Measurements from ENCODE around the gene IGSF3.

Gene IGSF3

DNA sequence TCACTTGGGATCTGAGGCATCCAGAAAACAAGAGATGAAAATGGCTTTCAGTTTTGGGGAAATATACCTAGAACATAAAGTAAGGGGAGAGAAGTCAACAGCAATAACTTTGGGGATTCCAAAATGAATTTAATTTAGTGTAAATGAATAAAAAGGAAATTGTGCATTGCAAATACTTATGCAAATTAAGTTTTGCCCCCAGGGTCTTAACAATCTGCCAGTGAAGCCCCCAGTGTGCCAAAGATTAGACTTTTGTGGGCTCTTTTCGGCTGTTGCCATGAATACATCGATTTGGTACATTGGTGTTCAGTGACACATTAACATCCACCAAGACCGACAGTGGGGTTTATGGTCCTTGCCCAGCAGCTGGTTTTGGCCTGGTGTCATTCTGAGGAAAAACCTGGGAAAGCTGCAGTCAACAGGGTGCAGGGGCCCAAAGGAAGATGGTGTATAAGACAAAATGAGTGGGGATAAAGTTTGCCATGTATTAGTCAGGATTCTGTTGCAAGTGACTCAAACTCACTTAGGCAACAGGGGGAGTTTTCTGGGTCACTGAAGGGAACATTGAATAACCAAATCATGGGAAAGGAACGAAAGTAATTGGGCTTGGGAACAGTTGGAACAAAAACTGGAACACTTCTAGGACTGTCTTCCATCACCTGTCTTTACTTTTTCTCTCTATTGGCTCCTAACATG is 30.2 kb upstream of the IGSF3 start:
- Mint-ChIP-seq H3K27ac (no peak overlapping the region), H3K9me3 (no peaks in the 10 kb centered on the region), H3K36me3 (ENCODE audit: low read depth) (no peaks in the 10 kb centered on the region), H3K4me1 (no peaks in the 10 kb centered on the region), H3K4me3 (no peak overlapping the region), H3K27me3 (no peaks in the 10 kb centered on the region)
- no peak for DNase-seq
- ATAC-seq = no peak

DNA sequence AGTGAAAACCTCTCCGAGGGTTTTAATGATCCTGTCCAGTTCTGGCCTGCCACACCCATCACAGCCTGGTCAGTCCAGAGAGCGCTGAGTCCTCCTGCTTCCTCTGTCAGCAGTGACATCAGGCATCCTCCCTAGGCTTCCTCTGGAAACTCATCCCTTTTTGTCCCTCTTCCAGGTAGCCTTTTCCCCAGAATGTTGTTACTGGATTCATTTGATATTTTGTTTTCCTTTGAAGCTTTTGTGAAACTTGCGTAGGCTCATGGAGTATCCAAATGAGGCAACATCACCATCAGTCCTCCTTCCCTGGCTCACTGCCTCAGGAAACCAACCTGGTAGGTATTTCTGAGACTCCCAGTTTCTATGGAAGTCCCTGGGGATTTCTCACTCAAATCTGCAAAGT is 27.0 kb upstream of the IGSF3 start:
- H3K27ac Mint-ChIP-seq = no peak overlapping the region
- DNase-seq (no peak), ATAC-seq (no peak)
- no peaks in the 10 kb centered on the region for H3K27me3 Mint-ChIP-seq
- no peaks in the 10 kb centered on the region for H3K4me1 Mint-ChIP-seq
- no peaks in the 10 kb centered on the region for H3K9me3 Mint-ChIP-seq
- H3K36me3 Mint-ChIP-seq (ENCODE audit: low read depth) = no peaks in the 10 kb centered on the region
- no peak overlapping the region for H3K4me3 Mint-ChIP-seq

DNA sequence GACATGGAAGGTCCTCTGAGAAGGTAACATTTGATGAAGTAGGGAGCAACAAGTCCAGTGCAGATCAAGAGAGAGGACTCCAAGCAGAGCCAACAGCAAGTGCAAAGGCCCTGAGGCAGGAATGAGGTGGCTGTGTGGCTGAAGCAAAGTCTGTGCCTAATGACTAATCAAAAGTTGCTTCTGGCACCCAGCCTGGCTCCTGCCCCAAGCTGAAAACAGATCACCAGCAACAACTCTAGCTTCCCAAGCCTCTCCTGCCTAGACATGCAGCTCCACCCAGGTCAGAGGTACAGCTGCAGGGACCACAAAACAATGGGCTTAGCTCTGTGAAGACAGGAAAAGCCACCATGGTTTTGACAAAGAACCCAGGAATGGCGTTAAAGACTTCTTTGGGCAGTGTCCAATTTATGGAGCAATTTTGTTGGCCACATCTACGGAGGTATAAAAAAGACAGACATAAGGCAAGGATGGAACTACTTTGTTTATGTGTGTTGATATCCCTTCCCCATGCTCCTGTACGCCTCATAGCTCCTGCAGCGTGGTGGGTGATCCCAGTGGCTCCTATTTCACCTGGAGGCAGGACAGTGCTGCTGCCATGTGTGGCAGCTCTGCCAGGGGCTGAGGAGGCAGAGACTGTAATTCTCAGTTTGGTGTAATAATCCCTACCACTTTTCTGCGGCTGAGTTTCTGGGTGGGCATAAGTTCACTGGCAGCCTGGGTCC is 26.4 kb upstream of the IGSF3 start:
- no peak overlapping the region for H3K4me3 Mint-ChIP-seq
- no peaks in the 10 kb centered on the region for H3K27me3 Mint-ChIP-seq
- H3K4me1 Mint-ChIP-seq = no peaks in the 10 kb centered on the region
- ATAC-seq (no peak), DNase-seq (no peak)
- no peaks in the 10 kb centered on the region for H3K9me3 Mint-ChIP-seq
- no peak overlapping the region for H3K27ac Mint-ChIP-seq
- H3K36me3 Mint-ChIP-seq (ENCODE audit: low read depth) = no peaks in the 10 kb centered on the region

DNA sequence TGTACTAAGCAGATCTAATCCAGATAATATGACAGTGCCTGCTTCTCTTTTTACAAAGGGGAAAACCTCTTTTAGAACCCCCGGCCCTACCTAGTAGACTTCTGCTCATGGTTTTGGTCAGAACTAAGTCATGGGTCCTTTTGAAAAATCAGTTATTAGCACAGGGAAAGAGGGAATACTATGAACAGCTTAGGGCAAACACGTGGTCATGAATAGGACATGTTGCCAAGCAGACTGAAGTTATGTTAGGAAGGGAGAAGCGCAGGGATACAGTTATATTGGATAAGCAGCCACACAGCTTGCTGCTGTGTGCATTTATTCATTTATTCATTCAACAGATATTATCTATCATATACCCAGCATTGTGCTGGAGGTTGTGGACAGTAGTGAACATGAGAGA is 25.3 kb upstream of the IGSF3 start:
- H3K27ac Mint-ChIP-seq = no peak overlapping the region
- no peak for DNase-seq
- H3K36me3 Mint-ChIP-seq (ENCODE audit: low read depth) = no peaks in the 10 kb centered on the region
- no peak overlapping the region for H3K4me3 Mint-ChIP-seq
- no peaks in the 10 kb centered on the region for H3K9me3 Mint-ChIP-seq
- no peaks in the 10 kb centered on the region for H3K4me1 Mint-ChIP-seq
- no peak for ATAC-seq
- H3K27me3 Mint-ChIP-seq = no peaks in the 10 kb centered on the region

DNA sequence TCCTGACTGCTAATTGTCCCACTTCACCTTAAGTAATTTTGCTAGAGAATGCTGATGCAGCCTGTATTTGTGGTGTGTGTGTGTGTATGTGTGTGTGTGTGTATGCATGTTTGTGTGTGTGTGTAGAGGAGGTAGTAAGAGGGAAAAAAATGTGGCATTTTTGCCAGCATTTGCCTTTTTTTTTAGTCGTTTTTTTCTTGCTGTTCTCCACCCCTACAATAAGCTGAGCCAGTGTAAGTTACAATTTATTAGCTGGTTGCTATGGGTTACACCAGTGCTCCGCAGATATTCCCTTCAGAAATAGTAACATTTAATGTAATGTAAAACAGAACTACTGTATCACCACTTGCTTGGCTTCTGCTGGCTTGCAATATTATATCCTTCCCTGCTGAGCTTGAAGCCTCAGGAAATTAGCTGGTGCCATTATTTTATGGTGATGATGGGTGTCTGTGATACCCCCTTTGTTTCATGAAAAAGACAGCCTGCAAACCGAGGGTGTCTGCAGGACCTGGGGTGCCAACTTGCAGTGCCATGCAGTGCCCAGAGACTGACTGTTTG is 23.4 kb upstream of the IGSF3 start:
- no peaks in the 10 kb centered on the region for H3K36me3 Mint-ChIP-seq (ENCODE audit: low read depth)
- H3K27ac Mint-ChIP-seq = no peak overlapping the region
- H3K4me1 Mint-ChIP-seq = no peaks in the 10 kb centered on the region
- H3K9me3 Mint-ChIP-seq = no peaks in the 10 kb centered on the region
- DNase-seq (no peak), ATAC-seq (no peak)
- H3K4me3 Mint-ChIP-seq = no peak overlapping the region
- H3K27me3 Mint-ChIP-seq = no peaks in the 10 kb centered on the region

DNA sequence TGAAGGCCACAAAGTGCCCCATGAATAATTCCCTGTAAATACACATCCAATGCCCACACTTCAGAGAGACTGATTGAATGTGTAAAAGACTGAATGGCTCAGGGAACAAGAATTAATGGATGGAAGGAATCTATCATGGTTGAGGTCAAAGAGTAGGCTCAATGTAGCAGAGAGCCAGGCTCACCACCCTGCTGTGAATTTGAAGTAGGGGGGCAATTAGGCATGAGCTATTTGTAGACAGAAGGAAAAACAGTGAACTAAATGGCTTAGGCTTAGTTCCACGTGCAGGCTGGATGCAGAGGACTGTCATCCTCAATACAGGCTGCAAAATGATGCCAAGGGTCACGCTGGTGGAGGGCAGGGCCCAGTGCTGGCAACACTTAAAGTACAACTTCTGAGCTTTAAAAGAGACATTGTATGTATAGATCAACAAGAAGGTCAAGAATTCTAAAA is 22.9 kb upstream of the IGSF3 start:
- H3K4me1 Mint-ChIP-seq = no peaks in the 10 kb centered on the region
- no peaks in the 10 kb centered on the region for H3K9me3 Mint-ChIP-seq
- H3K27me3 Mint-ChIP-seq = no peaks in the 10 kb centered on the region
- H3K4me3 Mint-ChIP-seq = no peak overlapping the region
- no peaks in the 10 kb centered on the region for H3K36me3 Mint-ChIP-seq (ENCODE audit: low read depth)
- no peak for DNase-seq
- no peak overlapping the region for H3K27ac Mint-ChIP-seq
- ATAC-seq = no peak

DNA sequence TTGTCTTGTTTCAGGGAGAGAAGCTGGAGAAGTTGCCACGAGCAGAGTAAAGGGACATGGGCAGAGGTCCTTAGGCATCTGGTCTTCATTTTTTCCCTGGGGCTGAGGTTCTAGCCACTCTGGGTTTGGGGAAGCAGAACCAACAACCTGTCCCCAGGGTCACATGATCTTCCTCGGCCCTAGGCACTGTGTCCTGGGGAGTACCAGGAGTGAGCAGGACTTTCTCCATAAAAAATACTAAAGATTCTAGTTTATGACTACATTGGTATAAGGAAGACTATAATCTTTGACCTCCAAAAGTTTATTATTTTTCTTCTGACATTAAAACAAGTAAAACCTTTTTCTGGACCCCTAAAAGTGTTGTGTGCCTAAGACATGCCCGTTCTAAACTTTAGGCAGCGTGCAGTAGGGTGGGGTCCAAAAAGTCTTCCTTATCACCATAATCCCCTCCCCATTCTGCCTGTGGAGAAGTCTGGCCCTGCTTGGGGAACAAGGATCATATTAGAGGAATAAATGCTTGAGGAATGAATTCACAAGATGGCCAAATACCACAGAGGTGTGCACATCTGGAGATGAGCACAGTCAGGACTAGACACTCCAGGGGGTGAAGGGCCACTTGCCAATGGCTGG is 19.3 kb upstream of the IGSF3 start:
- H3K27me3 Mint-ChIP-seq = no peaks in the 10 kb centered on the region
- no peak overlapping the region for H3K27ac Mint-ChIP-seq
- H3K9me3 Mint-ChIP-seq = no peaks in the 10 kb centered on the region
- no peaks in the 10 kb centered on the region for H3K4me1 Mint-ChIP-seq
- H3K4me3 Mint-ChIP-seq = no peak overlapping the region
- DNase-seq = no peak
- no peak for ATAC-seq
- H3K36me3 Mint-ChIP-seq (ENCODE audit: low read depth) = no peaks in the 10 kb centered on the region

DNA sequence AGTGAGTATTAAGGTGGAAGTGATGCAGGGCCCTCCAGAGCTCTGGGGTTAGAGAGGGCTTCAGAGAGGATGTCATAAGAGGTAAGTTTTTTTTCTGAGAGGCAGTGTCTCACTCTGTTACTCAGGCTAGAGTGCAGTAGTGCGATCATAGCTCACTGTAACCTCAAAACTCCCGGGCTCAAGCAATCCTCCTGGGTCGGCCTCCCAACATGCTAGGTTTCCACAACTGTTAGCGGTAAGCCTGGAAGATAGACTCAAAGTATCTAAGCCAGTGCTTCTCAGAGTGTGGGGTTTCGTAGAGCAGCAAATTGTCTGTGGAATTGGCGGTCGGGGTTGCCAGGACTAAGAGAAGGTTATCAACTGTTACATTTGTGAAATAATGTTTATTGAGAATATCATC is 18.6 kb upstream of the IGSF3 start:
- H3K27me3 Mint-ChIP-seq = no peaks in the 10 kb centered on the region
- H3K9me3 Mint-ChIP-seq = no peaks in the 10 kb centered on the region
- H3K27ac Mint-ChIP-seq = no peak overlapping the region
- no peak for ATAC-seq
- H3K4me3 Mint-ChIP-seq = no peak overlapping the region
- no peak for DNase-seq
- H3K4me1 Mint-ChIP-seq = no peaks in the 10 kb centered on the region
- H3K36me3 Mint-ChIP-seq (ENCODE audit: low read depth) = no peaks in the 10 kb centered on the region

DNA sequence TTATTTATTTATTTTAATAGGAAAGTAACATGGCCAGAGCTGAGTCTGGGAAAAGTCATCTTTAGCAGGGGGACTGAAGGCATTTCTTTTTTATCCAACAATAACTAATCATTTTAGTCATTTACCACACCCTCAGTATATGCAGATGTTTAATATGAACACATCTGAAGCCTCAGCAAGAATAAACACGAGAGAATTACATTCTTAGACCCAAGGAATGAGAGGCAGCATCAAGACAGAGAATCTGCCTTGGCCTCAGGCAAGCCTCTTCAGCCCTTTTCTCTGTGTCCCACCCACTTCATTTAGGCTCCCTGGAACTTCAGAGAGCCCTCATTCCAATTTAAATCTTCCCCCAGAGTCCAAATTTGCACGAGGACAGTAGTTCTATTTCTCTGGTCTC is 17.0 kb upstream of the IGSF3 start:
- Mint-ChIP-seq H3K36me3 (ENCODE audit: low read depth) (no peaks in the 10 kb centered on the region), H3K27ac (no peak overlapping the region), H3K9me3 (no peaks in the 10 kb centered on the region)

DNA sequence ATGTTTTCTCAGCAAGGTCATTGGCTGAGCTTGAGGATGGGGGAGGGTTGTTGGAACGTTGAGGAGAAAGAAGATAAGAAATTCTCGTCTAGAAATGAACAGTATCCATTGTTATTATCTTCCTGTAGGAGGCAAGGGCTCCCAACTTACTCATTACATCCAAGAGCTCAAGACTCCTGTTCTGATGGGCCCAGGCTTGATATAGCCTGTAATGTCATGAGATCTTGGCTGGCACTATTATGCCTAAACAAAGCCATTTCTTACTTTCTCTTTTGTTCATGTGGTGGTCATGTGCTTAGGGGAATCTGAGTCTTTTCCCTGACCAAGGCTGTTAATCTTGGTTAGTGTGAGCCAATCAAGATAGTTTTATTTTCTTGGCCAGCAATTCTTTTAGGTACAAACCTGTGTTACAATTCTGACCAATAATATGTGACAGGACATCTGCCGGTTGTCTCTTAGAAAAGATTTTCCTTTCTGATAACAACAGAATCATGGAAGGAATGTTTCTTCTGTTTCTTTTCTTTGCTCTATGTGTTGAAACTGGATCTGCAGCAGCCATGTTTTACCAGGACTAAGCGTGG is 15.2 kb upstream of the IGSF3 start:
- peaks cover 4% of the 10 kb centered on the region for H3K27me3 Mint-ChIP-seq
- ATAC-seq (no peak), DNase-seq (no peak)
- no peaks in the 10 kb centered on the region for H3K4me1 Mint-ChIP-seq
- H3K36me3 Mint-ChIP-seq (ENCODE audit: low read depth) = no peaks in the 10 kb centered on the region
- no peaks in the 10 kb centered on the region for H3K9me3 Mint-ChIP-seq
- H3K27ac Mint-ChIP-seq = no peak overlapping the region
- H3K4me3 Mint-ChIP-seq = no peak overlapping the region

More for the DNA sequence above, 17.0 kb upstream of the IGSF3 start:
- ATAC-seq (no peak), DNase-seq (no peak)
- Mint-ChIP-seq H3K4me3 (no peak overlapping the region), H3K4me1 (no peaks in the 10 kb centered on the region), H3K27me3 (no peaks in the 10 kb centered on the region)

DNA sequence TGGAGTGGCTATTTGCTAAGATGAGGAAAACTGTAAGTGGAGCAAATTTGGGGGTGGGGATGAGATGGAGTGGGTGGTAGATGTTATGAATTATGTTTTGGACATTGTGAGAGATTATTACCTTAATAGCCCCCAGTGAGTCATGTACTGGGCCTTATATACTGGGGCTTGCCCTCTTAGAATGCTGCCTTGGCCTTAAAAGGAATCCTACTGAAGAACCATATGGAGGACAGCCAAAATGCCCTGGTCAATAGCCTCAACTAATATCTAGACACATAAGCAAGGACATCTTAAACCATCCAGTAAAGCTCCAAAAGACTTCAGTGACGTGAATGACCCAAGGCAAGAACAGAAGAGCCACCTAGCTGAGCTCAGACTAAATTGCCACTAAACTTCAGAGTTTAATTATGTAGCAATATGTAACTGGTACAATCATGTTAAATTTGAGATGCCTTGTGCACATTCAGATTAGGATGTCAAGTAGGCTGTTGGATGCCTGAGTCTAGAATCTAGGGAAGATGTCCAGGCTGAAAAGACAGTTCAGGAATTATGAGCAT is 13.9 kb upstream of the IGSF3 start:
- Mint-ChIP-seq H3K9me3 (no peaks in the 10 kb centered on the region), H3K4me3 (no peak overlapping the region), H3K27me3 (peaks cover 4% of the 10 kb centered on the region), H3K27ac (no peak overlapping the region), H3K4me1 (no peaks in the 10 kb centered on the region), H3K36me3 (ENCODE audit: low read depth) (no peaks in the 10 kb centered on the region)
- DNase-seq = no peak
- no peak for ATAC-seq

DNA sequence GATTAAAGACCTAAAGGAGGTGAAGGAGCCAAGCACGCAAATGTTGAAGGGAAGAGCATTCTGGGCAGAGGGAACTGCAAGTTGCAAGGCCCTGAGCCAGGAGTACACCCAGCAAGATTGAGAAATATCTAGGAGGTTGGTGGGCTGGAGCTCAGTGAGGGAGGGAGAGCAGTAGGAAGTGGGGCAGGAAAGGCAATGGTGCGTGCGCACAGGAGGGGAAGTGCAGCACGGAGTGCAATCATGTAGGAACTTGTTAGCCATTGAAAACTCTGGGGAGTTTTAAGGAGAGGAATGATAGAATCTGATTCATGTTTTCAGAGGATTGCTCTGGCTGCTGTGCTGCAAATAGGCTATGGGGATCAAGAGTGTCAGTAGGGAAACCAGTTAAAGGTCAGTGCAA is 13.2 kb upstream of the IGSF3 start:
- H3K4me3 Mint-ChIP-seq = no peak overlapping the region
- no peaks in the 10 kb centered on the region for H3K4me1 Mint-ChIP-seq
- no peaks in the 10 kb centered on the region for H3K36me3 Mint-ChIP-seq (ENCODE audit: low read depth)

DNA sequence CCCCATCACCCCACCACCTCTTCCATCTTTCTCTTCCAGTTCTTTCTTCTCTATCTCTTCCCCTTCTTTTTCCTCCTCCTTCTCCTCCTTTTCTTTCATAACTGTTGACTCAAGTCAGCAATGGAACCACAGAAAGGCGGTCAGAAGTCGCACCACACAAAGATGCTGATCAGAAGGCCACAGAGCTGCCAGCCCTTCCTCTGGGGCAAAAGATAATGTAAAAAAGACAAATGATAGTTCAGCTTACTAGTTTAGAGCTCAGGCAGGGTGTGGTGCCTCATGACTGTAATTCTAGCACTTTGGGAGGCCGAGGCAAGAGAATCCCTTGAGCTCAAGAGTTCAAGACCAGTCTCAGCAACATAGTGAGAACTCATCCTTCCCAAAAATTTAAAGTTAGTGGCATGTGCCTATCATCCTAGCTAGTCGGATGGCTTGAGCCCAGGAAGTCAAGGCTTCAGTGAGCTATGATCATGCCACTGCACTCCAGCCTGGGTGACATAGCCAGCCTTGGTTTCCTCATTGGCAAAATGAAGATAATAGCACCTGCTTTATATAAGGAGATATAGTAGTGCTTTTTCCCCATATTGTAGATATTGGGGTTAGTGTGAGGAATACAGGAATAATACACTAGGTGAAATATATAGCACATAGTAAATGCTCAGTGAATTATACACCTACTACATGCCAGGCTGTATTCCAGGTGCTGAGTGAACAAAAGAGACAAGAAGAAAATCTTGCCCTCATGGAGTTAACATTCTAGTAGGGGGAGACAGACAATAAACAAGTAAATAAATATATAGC is 12.5 kb upstream of the IGSF3 start:
- H3K27me3 Mint-ChIP-seq = peaks cover 10% of the 10 kb centered on the region
- H3K27ac Mint-ChIP-seq = no peak overlapping the region

More for the DNA sequence above, 13.2 kb upstream of the IGSF3 start:
- DNase-seq (no peak), ATAC-seq (no peak)
- Mint-ChIP-seq H3K27me3 (peaks cover 8% of the 10 kb centered on the region), H3K27ac (no peak overlapping the region), H3K9me3 (no peaks in the 10 kb centered on the region)

More for the DNA sequence above, 12.5 kb upstream of the IGSF3 start:
- no peak for DNase-seq
- no peak overlapping the region for H3K4me3 Mint-ChIP-seq
- no peaks in the 10 kb centered on the region for H3K36me3 Mint-ChIP-seq (ENCODE audit: low read depth)
- H3K9me3 Mint-ChIP-seq = no peaks in the 10 kb centered on the region
- ATAC-seq = no peak
- H3K4me1 Mint-ChIP-seq = no peaks in the 10 kb centered on the region

Data from activated naive CD8-positive, alpha-beta T cell treated with anti-CD3 and anti-CD28 coated beads, Interleukin-2, amount 50 U/mL, for 24 hours (primary cell).